A673 (cell line): Measurements from ENCODE around the gene TBC1D22A. TPM values are rescaled to one million over a fixed set of nuclear protein-coding genes. Genes with fewer than 3 reads are reported as not detected.

Experiments used
- BruUV-seq: library from RNA; stranded (reverse); fragments of 400-500 nt; replicated peaks from 2 replicates; lab custom pipeline; 2021; lab: Mats Ljungman, UMichigan
- CTCF ChIA-PET: fragments of 300-600 bp; sonication (Branson Sonifier 250); formaldehyde crosslinking; loops from one replicate; lab custom pipeline; 2022; ENCODE audit warnings: antibody characterized with exemption; lab: Charles Lee
- POLR2A ChIA-PET: fragments of 300-600 bp; sonication (Branson Sonifier 250); formaldehyde crosslinking; loops from one replicate; lab custom pipeline; 2022; ENCODE audit warnings: antibody characterized with exemption; ENCODE audit not compliant: low non-redundant PET; lab: Charles Lee
- DNase-seq: peaks from one replicate; pipeline ENCODE4 v3.0.0-alpha.2; 2015; ENCODE audit warnings: low spot score
- H3K27ac ChIP-seq: fragments of 200-600 bp; sonication (generic); 2 replicates; pipeline ENCODE4 v1.5.1; 2016; ENCODE audit warnings: mixed run types, low read depth, mild to moderate bottlenecking, mixed read lengths, antibody characterized with exemption, low read length; ENCODE audit not compliant: poor library complexity, severe bottlenecking
- H3K27me3 ChIP-seq: fragments of 200-600 bp; sonication (generic); replicated peaks from 2 replicates; pipeline ENCODE4 v1.6.1; 2017; ENCODE audit warnings: mixed run types, low read depth, mild to moderate bottlenecking, mixed read lengths, antibody characterized with exemption, low read length; ENCODE audit not compliant: insufficient read depth, poor library complexity
- H3K36me3 ChIP-seq: fragments of 200-600 bp; sonication (generic); 2 replicates; pipeline ENCODE4 v1.6.1; 2016; ENCODE audit warnings: mixed run types, mild to moderate bottlenecking, mixed read lengths, antibody characterized with exemption, low read length; ENCODE audit not compliant: insufficient read depth, poor library complexity, severe bottlenecking
- H3K4me1 ChIP-seq: fragments of 200-600 bp; sonication (generic); 2 replicates; pipeline ENCODE4 v1.6.1; 2017; ENCODE audit warnings: mixed run types, mild to moderate bottlenecking, mixed read lengths, antibody characterized with exemption, low read length; ENCODE audit not compliant: insufficient read depth, poor library complexity, severe bottlenecking
- H3K4me3 ChIP-seq: fragments of 200-600 bp; sonication (generic); 2 replicates; pipeline ENCODE4 v1.5.1; 2016; ENCODE audit warnings: low read depth, mixed run types, mild to moderate bottlenecking, mixed read lengths, low read length; ENCODE audit not compliant: poor library complexity, severe bottlenecking
- H3K9me3 ChIP-seq: fragments of 200-600 bp; sonication (generic); 2 replicates; pipeline ENCODE4 v1.6.1; 2016; ENCODE audit warnings: mixed run types, low read depth, mild to moderate bottlenecking, mixed read lengths, antibody characterized with exemption, low read length; ENCODE audit not compliant: poor library complexity, severe bottlenecking
- CTCF ChIP-seq: fragments of 300-800, 200-600 bp; sonication (generic); conservative IDR thresholded peaks from 2 replicates; pipeline ENCODE4 v1.5.1; 2017; ENCODE audit warnings: low read depth, mild to moderate bottlenecking, antibody characterized with exemption, low read length, moderate library complexity, mixed read lengths
- EZH2 ChIP-seq: fragments of 200-600 bp; sonication (generic); IDR thresholded peaks from 2 replicates; pipeline ENCODE4 v1.6.1; 2017; ENCODE audit warnings: borderline replicate concordance, low read depth, mild to moderate bottlenecking, mixed read lengths, antibody characterized with exemption, low read length; ENCODE audit not compliant: poor library complexity, severe bottlenecking
- intact Hi-C: fragments of 100-400 bp; cut with micrococcal nuclease; formaldehyde crosslinking; loops from one replicate; pipeline ENCODE4 v1.10.0; 2022; ENCODE audit not compliant: unreplicated experiment
- total RNA-seq: library from RNA; stranded (reverse); gene quantifications from 2 replicates; pipeline ENCODE4 v1.2.3, GENCODE V29; 2021

Gene TBC1D22A
- total RNA-seq, 1 experiment from 2014 or later = 22.5 TPM

GRCh38 chr22:47151064-47151463, 388.6 kb downstream of the TBC1D22A start:
- POLR2A ChIA-PET = no interaction called here
- no peaks in the 10 kb centered on the region for H3K36me3 ChIP-seq
- TF ChIP-seq EZH2 = no peak
- no peak for TF ChIP-seq CTCF
- no TSS peak for BruUV-seq
- H3K27me3 ChIP-seq = no peaks in the 10 kb centered on the region
- CTCF ChIA-PET = no interaction called here
- intact Hi-C loops = no loop called here
- H3K9me3 ChIP-seq = no peaks in the 10 kb centered on the region
- DNase-seq = no peak
- no peak overlapping the region for H3K4me3 ChIP-seq
- H3K4me1 ChIP-seq = no peaks in the 10 kb centered on the region
- H3K27ac ChIP-seq = no peak overlapping the region

GRCh38 chr22:47151490-47151889, 389.0 kb downstream of the TBC1D22A start:
- Histone ChIP-seq H3K36me3 (no peaks in the 10 kb centered on the region), H3K27ac (no peak overlapping the region), H3K4me3 (no peak overlapping the region), H3K9me3 (no peaks in the 10 kb centered on the region), H3K27me3 (no peaks in the 10 kb centered on the region), H3K4me1 (no peaks in the 10 kb centered on the region)
- intact Hi-C loops = no loop called here
- TF ChIP-seq CTCF = no peak
- TF ChIP-seq EZH2 = no peak
- ChIA-PET CTCF (no interaction called here), POLR2A (no interaction called here)
- no peak for DNase-seq
- no TSS peak for BruUV-seq

GRCh38 chr22:47152236-47152635, 389.8 kb downstream of the TBC1D22A start:
- H3K4me3 ChIP-seq = no peak overlapping the region
- DNase-seq = no peak
- ChIA-PET POLR2A (no interaction called here), CTCF (no interaction called here)
- H3K27me3 ChIP-seq = no peaks in the 10 kb centered on the region
- no peaks in the 10 kb centered on the region for H3K4me1 ChIP-seq
- BruUV-seq = no TSS peak
- no peaks in the 10 kb centered on the region for H3K36me3 ChIP-seq
- no peaks in the 10 kb centered on the region for H3K9me3 ChIP-seq
- intact Hi-C loops = no loop called here
- H3K27ac ChIP-seq = no peak overlapping the region
- TF ChIP-seq CTCF = no peak
- TF ChIP-seq EZH2 = no peak
